Stimulated activated CD4-positive, alpha-beta T cell treated with anti-CD3 and anti-CD28 coated beads, Interleukin-1b, Interleukin-23, amount 100 ng/mL, for 24 hours (primary cell): ENCODE measurements around the gene IRF1.

Source experiments
- DNase-seq, 4 experiments: peaks; one replicate each; pipeline ENCODE4 v3.0.0-alpha.2; 2020; ENCODE audit warnings: low read depth in 4 of 4, low spot score in 1 of 4

IRF1 gene

GRCh38 chr5:132462856-132463745 lies 27.5 kb downstream of the IRF1 start:
- no peak for DNase-seq

- DNase-seq = no peak
Measured at GRCh38 chr5:132462333-132462732, 28.2 kb downstream of the IRF1 start.

- DNase-seq = no peak
Measured at GRCh38 chr5:132461569-132462070, 29.0 kb downstream of the IRF1 start.

GRCh38 chr5:132460846-132461568 lies 29.6 kb downstream of the IRF1 start:
- no peak for DNase-seq

GRCh38 chr5:132459983-132460838 lies 30.4 kb downstream of the IRF1 start:
- no peak for DNase-seq

GRCh38 chr5:132459031-132459982 lies 31.3 kb downstream of the IRF1 start:
- DNase-seq = no peak

- no peak for DNase-seq
Measured at GRCh38 chr5:132458651-132459030, 31.9 kb downstream of the IRF1 start.

GRCh38 chr5:132458226-132458560 lies 32.4 kb downstream of the IRF1 start:
- no peak for DNase-seq

GRCh38 chr5:132457371-132458225 lies 33.0 kb downstream of the IRF1 start:
- DNase-seq = no peak

- no peak for DNase-seq
Measured at GRCh38 chr5:132456987-132457361, 33.6 kb downstream of the IRF1 start.

- no peak for DNase-seq
Measured at GRCh38 chr5:132456296-132456986, 34.1 kb downstream of the IRF1 start.

- DNase-seq = no peak
Measured at GRCh38 chr5:132455614-132456115, 34.9 kb downstream of the IRF1 start.

GRCh38 chr5:132454361-132454760 lies 36.2 kb downstream of the IRF1 start:
- no peak for DNase-seq

GRCh38 chr5:132451387-132451786 lies 39.2 kb downstream of the IRF1 start:
- no peak for DNase-seq

GRCh38 chr5:132449060-132449459 lies 41.5 kb downstream of the IRF1 start:
- DNase-seq = no peak

GRCh38 chr5:132447196-132447595 lies 43.4 kb downstream of the IRF1 start:
- DNase-seq = no peak

GRCh38 chr5:132446621-132447020 lies 44.0 kb downstream of the IRF1 start:
- no peak for DNase-seq

- no peak for DNase-seq
Measured at GRCh38 chr5:132445930-132446329, 44.6 kb downstream of the IRF1 start.

- no peak for DNase-seq
Measured at GRCh38 chr5:132445640-132445923, 45.0 kb downstream of the IRF1 start.
